Smooth muscle cell (in vitro differentiated cells): Measurements from ENCODE around the gene VPS33B. TPM values are rescaled to one million over a fixed set of nuclear protein-coding genes. Genes with fewer than 3 reads are reported as not detected.
"Not testable (repeated sequence)": the region's sequence is repeated elsewhere in the genome, so short reads cannot be mapped to it uniquely, and the experiment has no call there.

Source experiments
- DNase-seq: peaks from one replicate; lab custom pipeline; 2025; ENCODE audit not compliant: unreplicated experiment; lab: John Stamatoyannopoulos, UW
- H2AFZ ChIP-seq: fragments of 200-600 bp; sonication (generic); 2 replicates; pipeline ENCODE4 v1.6.0; 2016; ENCODE audit warnings: antibody characterized with exemption, low read depth, mild to moderate bottlenecking
- H3F3A ChIP-seq: fragments of 200-600 bp; sonication (generic); 2 replicates; pipeline ENCODE4 v1.6.0; 2017; ENCODE audit warnings: antibody characterized with exemption, low read depth
- H3K27ac ChIP-seq: fragments of 200-600 bp; sonication (generic); 2 replicates; pipeline ENCODE4 v1.5.1; 2016; ENCODE audit warnings: low read depth, mild to moderate bottlenecking
- H3K27me3 ChIP-seq: fragments of 200-600 bp; sonication (generic); 2 replicates; pipeline ENCODE4 v1.6.1; 2016; ENCODE audit warnings: low read depth, mild to moderate bottlenecking
- H3K36me3 ChIP-seq: fragments of 200-600 bp; sonication (generic); 2 replicates; pipeline ENCODE4 v1.5.1; 2016; ENCODE audit warnings: low read depth
- H3K4me1 ChIP-seq: fragments of 200-600 bp; sonication (generic); 2 replicates; pipeline ENCODE4 v1.5.1; 2016; ENCODE audit warnings: low read depth
- H3K4me2 ChIP-seq: fragments of 200-600 bp; sonication (generic); 2 replicates; pipeline ENCODE4 v1.6.0; 2016; ENCODE audit warnings: mild to moderate bottlenecking
- H3K4me3 ChIP-seq: fragments of 200-600 bp; sonication (generic); 2 replicates; pipeline ENCODE4 v1.5.1; 2016; ENCODE audit warnings: mild to moderate bottlenecking
- H3K79me2 ChIP-seq: fragments of 200-600 bp; sonication (generic); 2 replicates; pipeline ENCODE4 v1.6.0; 2016; ENCODE audit warnings: low read depth, mild to moderate bottlenecking
- H3K9ac ChIP-seq: fragments of 200-600 bp; sonication (generic); 2 replicates; pipeline ENCODE4 v1.6.0; 2016; ENCODE audit warnings: low read depth
- H3K9me3 ChIP-seq: fragments of 200-600 bp; sonication (generic); replicated peaks from 2 replicates; pipeline ENCODE4 v1.5.1; 2016; ENCODE audit warnings: low read depth
- H4K20me1 ChIP-seq: fragments of 200-600 bp; sonication (generic); 2 replicates; pipeline ENCODE4 v1.6.0; 2016; ENCODE audit warnings: low read depth
- CTCF ChIP-seq: fragments of 200-600 bp; sonication (generic); IDR thresholded peaks from 2 replicates; pipeline ENCODE4 v1.5.1; 2017; ENCODE audit warnings: borderline replicate concordance, mild to moderate bottlenecking, antibody characterized with exemption; ENCODE audit not compliant: insufficient read depth, poor library complexity, severe bottlenecking
- WGBS: methylation state at CpG from one replicate; pipeline ENCODE4 v1.1.7; 2016; ENCODE audit warnings: low lambda C conversion rate; 5-methylcytosine and 5-hydroxymethylcytosine counted together
- polyA plus RNA-seq: library from polyadenylated mRNA; unstranded; fragments of >200 nt; fragmentation: Nextera tagmentation; extraction: Ambion mirVana; gene quantifications from 2 replicates; pipeline ENCODE4 v1.2.1, GENCODE V29; 2016
- total RNA-seq: library from RNA; depleted of rRNA; stranded (reverse); fragments of >200 nt; gene quantifications from 2 replicates; pipeline ENCODE4 v1.2.3, GENCODE V29; 2014

VPS33B gene
- total and polyA plus RNA-seq, 2 experiments from 2014 or later: 9.4 to 12.4 TPM

GRCh38 chr15:91022832-91023129 is 387 bp upstream of the VPS33B start:
- Histone ChIP-seq H3K4me1 (peaks cover 11% of the 10 kb centered on the region), H4K20me1 (no peaks in the 10 kb centered on the region), H3K4me2 (peak overlapping the region; percentile 93), H3K27me3 (no peaks in the 10 kb centered on the region), H3K4me3 (peak overlapping the region; percentile 88), H3K79me2 (peaks cover 24% of the 10 kb centered on the region), H2AFZ (peak overlapping the region; percentile 99), H3K36me3 (no peaks in the 10 kb centered on the region), H3F3A (no peaks in the 10 kb centered on the region), H3K27ac (no peak overlapping the region), H3K9me3 (no peaks in the 10 kb centered on the region), H3K9ac (peak overlapping the region; percentile 72)
- WGBS: 51% methylated on average over 1 of the region's 1 CpG
- no peak for DNase-seq
- no peak for TF ChIP-seq CTCF

- no peaks in the 10 kb centered on the region for H3F3A ChIP-seq
- H4K20me1 ChIP-seq: no peaks in the 10 kb centered on the region
- no peaks in the 10 kb centered on the region for H3K36me3 ChIP-seq
- peak overlapping the region; percentile 99 for H2AFZ ChIP-seq
- H3K4me2 ChIP-seq: peak overlapping the region; percentile 93
- peak overlapping the region; percentile 88 for H3K4me3 ChIP-seq
- no peak for TF ChIP-seq CTCF
- no peak overlapping the region for H3K27ac ChIP-seq
- peaks cover 11% of the 10 kb centered on the region for H3K4me1 ChIP-seq
- no peaks in the 10 kb centered on the region for H3K27me3 ChIP-seq
- no peak for DNase-seq
- no peaks in the 10 kb centered on the region for H3K9me3 ChIP-seq
- 31% methylated on average over 4 of the region's 4 CpGs for WGBS
- peaks cover 24% of the 10 kb centered on the region for H3K79me2 ChIP-seq
- H3K9ac ChIP-seq: peak overlapping the region; percentile 72
Observed at GRCh38 chr15:91021516-91022074, 799 bp downstream of the VPS33B start.

GRCh38 chr15:91018158-91018557 is 4.2 kb downstream of the VPS33B start:
- no peaks in the 10 kb centered on the region for H3K9me3 ChIP-seq
- H3K4me3 ChIP-seq: no peak overlapping the region
- peaks cover 11% of the 10 kb centered on the region for H3K4me1 ChIP-seq
- no peaks in the 10 kb centered on the region for H3K36me3 ChIP-seq
- H3K27ac ChIP-seq: no peak overlapping the region
- no peak for TF ChIP-seq CTCF
- H4K20me1 ChIP-seq: no peaks in the 10 kb centered on the region
- DNase-seq: no peak
- 93% methylated on average over 3 of the region's 3 CpGs for WGBS
- no peaks in the 10 kb centered on the region for H3F3A ChIP-seq
- H3K4me2 ChIP-seq: no peak overlapping the region
- H3K27me3 ChIP-seq: no peaks in the 10 kb centered on the region
- H3K79me2 ChIP-seq: peaks cover 24% of the 10 kb centered on the region
- H2AFZ ChIP-seq: no peak overlapping the region
- H3K9ac ChIP-seq: no peak overlapping the region

GRCh38 chr15:91017716-91018115 is 4.7 kb downstream of the VPS33B start:
- WGBS: 93% methylated on average over 5 of the region's 5 CpGs
- no peaks in the 10 kb centered on the region for H3F3A ChIP-seq
- H3K4me3 ChIP-seq: no peak overlapping the region
- no peak overlapping the region for H2AFZ ChIP-seq
- no peak for DNase-seq
- H3K4me2 ChIP-seq: no peak overlapping the region
- H3K27ac ChIP-seq: no peak overlapping the region
- no peaks in the 10 kb centered on the region for H3K36me3 ChIP-seq
- H3K79me2 ChIP-seq: peaks cover 24% of the 10 kb centered on the region
- no peaks in the 10 kb centered on the region for H4K20me1 ChIP-seq
- H3K27me3 ChIP-seq: no peaks in the 10 kb centered on the region
- H3K4me1 ChIP-seq: peaks cover 11% of the 10 kb centered on the region
- no peak for TF ChIP-seq CTCF
- H3K9me3 ChIP-seq: no peaks in the 10 kb centered on the region
- no peak overlapping the region for H3K9ac ChIP-seq

- not testable (repeated sequence) for H2AFZ ChIP-seq, H3K9ac ChIP-seq, H3K36me3 ChIP-seq, H3K4me2 ChIP-seq, H4K20me1 ChIP-seq, H3K27ac ChIP-seq, H3K9me3 ChIP-seq, DNase-seq, H3K4me3 ChIP-seq, H3K4me1 ChIP-seq, H3F3A ChIP-seq, H3K79me2 ChIP-seq, H3K27me3 ChIP-seq
- WGBS: 86% methylated on average over 10 of the region's 10 CpGs
Observed at GRCh38 chr15:91013701-91014100, 8.7 kb downstream of the VPS33B start.
